K562 (cell line): Measurements from ENCODE around the gene SH2B2.
"Not testable (repeated sequence)": the region's sequence is repeated elsewhere in the genome, so short reads cannot be mapped to it uniquely, and the experiment has no call there.

Experiments
- BRCA1 ChIP-seq, 2 experiments: fragments of 450-650 bp in 1 of 2; sonication (generic) in 1 of 2; formaldehyde crosslinking in 1 of 2; IDR thresholded peaks; 2 replicates each; pipeline versions ENCODE4 v1.5.0 to v1.6.1; 2017 to 2020; ENCODE audit warnings: mild to moderate bottlenecking in 1 of 2, missing genetic modification reagents in 1 of 2
- JUN ChIP-seq, 2 experiments: sonication (generic) in 1 of 2; formaldehyde crosslinking in 1 of 2; IDR thresholded peaks; 2 replicates each; pipeline versions ENCODE4 v1.6.1 to v1.8.0; 2012 to 2022; ENCODE audit warnings: borderline replicate concordance in 2 of 2, mild to moderate bottlenecking in 2 of 2, improper control_type of control experiment in 1 of 2, low read depth in 1 of 2, low read length in 1 of 2, missing genetic modification reagents in 1 of 2

DNA sequence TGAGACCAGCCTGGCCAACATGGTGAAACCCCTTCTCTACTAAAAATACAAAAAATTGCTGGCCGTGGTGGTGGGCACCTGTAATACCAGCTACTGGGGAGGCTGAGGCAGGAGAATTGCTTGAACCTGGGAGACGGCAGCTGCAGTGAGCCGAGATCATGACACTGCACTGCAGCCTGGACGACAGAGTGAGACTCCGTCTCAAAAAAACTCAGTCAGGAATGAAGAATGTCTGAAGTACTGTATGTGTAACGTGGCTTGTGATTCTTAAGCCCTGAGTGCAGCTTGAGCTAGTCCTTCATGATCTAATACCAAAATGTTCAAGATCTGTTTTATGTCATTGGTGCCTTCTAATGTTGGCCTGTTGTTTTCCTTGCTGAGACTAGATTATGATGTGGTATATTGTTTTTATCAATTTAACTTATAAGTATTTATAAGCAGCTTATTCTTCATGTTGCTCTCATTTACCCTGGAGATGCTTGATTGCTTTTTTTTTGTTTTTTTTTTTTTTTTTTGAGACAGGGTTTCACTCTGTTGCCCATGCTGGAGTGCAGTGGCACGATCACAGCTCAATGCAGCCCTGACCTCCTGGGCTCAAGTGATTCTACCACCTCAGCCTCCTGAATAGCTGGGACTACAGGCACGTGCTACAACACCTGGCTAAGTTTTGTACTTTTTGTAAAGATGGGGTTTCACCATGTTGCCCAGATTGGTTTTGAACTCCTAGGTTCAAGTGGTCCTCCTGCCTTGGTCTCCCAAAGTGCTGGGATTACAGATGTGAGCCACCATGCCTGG is 44.2 kb downstream of the SH2B2 start:
- not testable (repeated sequence) for TF ChIP-seq JUN (IDR thresholded peaks at IDR 0.05; ENCODE audit: borderline replicate concordance, low read depth, low read length); JUN (CRISPR knock-in tag; IDR thresholded peaks at IDR 0.05; ENCODE audit: borderline replicate concordance); BRCA1 (IDR thresholded peaks at IDR 0.05); BRCA1 (CRISPR knock-in tag; IDR thresholded peaks at IDR 0.05)
